HepG2 (cell line): ENCODE data around the gene ST8SIA3.

Experiments
- CEBPB ChIP-seq: IDR thresholded peaks from 2 replicates; pipeline ENCODE4 v1.6.1; 2011; ENCODE audit warnings: low read depth, low read length, improper control_type of control experiment, borderline replicate concordance
- CTCF ChIP-seq: sonication (generic); formaldehyde crosslinking; IDR thresholded peaks from 2 replicates; pipeline ENCODE4 v1.5.0; 2020; ENCODE audit warnings: mild to moderate bottlenecking, missing genetic modification reagents, moderate library complexity
- IRF9 ChIP-seq: sonication (generic); formaldehyde crosslinking; IDR thresholded peaks from 2 replicates; pipeline ENCODE4 v1.8.0; 2022; ENCODE audit warnings: missing genetic modification reagents, mild to moderate bottlenecking, borderline replicate concordance
- MTA1 ChIP-seq: sonication (generic); formaldehyde crosslinking; IDR thresholded peaks from 2 replicates; pipeline ENCODE4 v1.4.0; 2020; ENCODE audit warnings: missing genetic modification reagents, mild to moderate bottlenecking, borderline replicate concordance
- MXI1 ChIP-seq: IDR thresholded peaks from 3 replicates; pipeline ENCODE4 v1.6.1; 2012; ENCODE audit warnings: low read depth, low read length, inconsistent platforms, borderline replicate concordance
- RAD21 ChIP-seq: fragments of 450-650 bp; formaldehyde crosslinking; IDR thresholded peaks from 2 replicates; pipeline ENCODE4 v1.5.0; 2020; ENCODE audit warnings: mild to moderate bottlenecking
- SP4 ChIP-seq: sonication (generic); formaldehyde crosslinking; IDR thresholded peaks from 2 replicates; pipeline ENCODE4 v1.8.1; 2023; ENCODE audit warnings: mild to moderate bottlenecking, missing genetic modification reagents
- ZBTB26 ChIP-seq: IDR thresholded peaks from 2 replicates; pipeline ENCODE4 v1.6.1; 2016; ENCODE audit warnings: missing compliant biosample characterization, missing genetic modification reagents, borderline replicate concordance
- ZMAT5 ChIP-seq: sonication (generic); formaldehyde crosslinking; IDR thresholded peaks from 2 replicates; pipeline ENCODE4 v1.5.0; 2020; ENCODE audit warnings: mild to moderate bottlenecking, low read depth, missing genetic modification reagents, borderline replicate concordance
- ZNF644 ChIP-seq: IDR thresholded peaks from 2 replicates; pipeline ENCODE4 v1.6.1; 2016; ENCODE audit warnings: low read depth
- ZNF737 ChIP-seq: sonication (generic); formaldehyde crosslinking; IDR thresholded peaks from 2 replicates; pipeline ENCODE4 v1.5.0; 2020; ENCODE audit warnings: missing genetic modification reagents, mild to moderate bottlenecking, borderline replicate concordance
- ZNF850 ChIP-seq: sonication (generic); formaldehyde crosslinking; conservative IDR thresholded peaks from 2 replicates; pipeline ENCODE4 v1.9.0; 2021; ENCODE audit warnings: mild to moderate bottlenecking, missing genetic modification reagents

DNA sequence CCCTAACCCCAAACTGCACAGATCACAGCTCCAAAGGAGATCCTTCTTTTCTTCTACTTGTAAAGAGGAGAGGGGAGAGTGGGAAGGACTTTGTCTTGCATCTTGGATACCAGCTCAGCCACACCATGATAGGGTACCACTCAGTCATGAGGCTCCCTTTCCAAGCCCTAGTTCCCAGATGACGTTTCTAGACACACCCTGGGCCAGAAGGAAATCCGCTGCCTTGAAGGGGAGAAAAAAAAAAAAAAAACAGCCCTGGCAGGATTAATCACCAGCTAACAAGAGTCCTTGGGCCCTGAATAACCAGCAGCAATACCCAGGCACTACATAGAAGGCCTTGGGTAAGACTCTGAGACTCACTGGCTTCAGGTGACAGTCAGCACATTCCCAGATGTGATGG lies 36.9 kb downstream of the ST8SIA3 start:
- no peak for TF ChIP-seq ZMAT5 (CRISPR knock-in tag)
- TF ChIP-seq IRF9 (CRISPR knock-in tag), result no peak
- no peak for TF ChIP-seq ZBTB26 (CRISPR knock-in tag)
- no peak for TF ChIP-seq ZNF850
- no peak for TF ChIP-seq RAD21 (CRISPR knock-in tag)
- no peak for TF ChIP-seq MTA1 (CRISPR knock-in tag)
- no peak for TF ChIP-seq ZNF737 (CRISPR knock-in tag)
- TF ChIP-seq CEBPB, result no peak
- no peak for TF ChIP-seq ZNF644 (CRISPR knock-in tag)
- no peak for TF ChIP-seq SP4 (CRISPR knock-in tag)
- TF ChIP-seq MXI1, result no peak
- no peak for TF ChIP-seq CTCF (CRISPR knock-in tag)
